Smooth muscle cell (in vitro differentiated cells): ENCODE data around the gene OXER1. TPM values are rescaled to one million over a fixed set of nuclear protein-coding genes. Genes with fewer than 3 reads are reported as not detected.

Experiments
- DNase-seq: peaks from one replicate; lab custom pipeline; 2025; ENCODE audit not compliant: unreplicated experiment; lab: John Stamatoyannopoulos, UW
- H2AFZ ChIP-seq: fragments of 200-600 bp; sonication (generic); 2 replicates; pipeline ENCODE4 v1.6.0; 2016; ENCODE audit warnings: antibody characterized with exemption, low read depth, mild to moderate bottlenecking
- H3F3A ChIP-seq: fragments of 200-600 bp; sonication (generic); 2 replicates; pipeline ENCODE4 v1.6.0; 2017; ENCODE audit warnings: antibody characterized with exemption, low read depth
- H3K27ac ChIP-seq: fragments of 200-600 bp; sonication (generic); 2 replicates; pipeline ENCODE4 v1.5.1; 2016; ENCODE audit warnings: low read depth, mild to moderate bottlenecking
- H3K27me3 ChIP-seq: fragments of 200-600 bp; sonication (generic); 2 replicates; pipeline ENCODE4 v1.6.1; 2016; ENCODE audit warnings: low read depth, mild to moderate bottlenecking
- H3K36me3 ChIP-seq: fragments of 200-600 bp; sonication (generic); 2 replicates; pipeline ENCODE4 v1.5.1; 2016; ENCODE audit warnings: low read depth
- H3K4me1 ChIP-seq: fragments of 200-600 bp; sonication (generic); 2 replicates; pipeline ENCODE4 v1.5.1; 2016; ENCODE audit warnings: low read depth
- H3K4me2 ChIP-seq: fragments of 200-600 bp; sonication (generic); 2 replicates; pipeline ENCODE4 v1.6.0; 2016; ENCODE audit warnings: mild to moderate bottlenecking
- H3K4me3 ChIP-seq: fragments of 200-600 bp; sonication (generic); 2 replicates; pipeline ENCODE4 v1.5.1; 2016; ENCODE audit warnings: mild to moderate bottlenecking
- H3K79me2 ChIP-seq: fragments of 200-600 bp; sonication (generic); 2 replicates; pipeline ENCODE4 v1.6.0; 2016; ENCODE audit warnings: low read depth, mild to moderate bottlenecking
- H3K9ac ChIP-seq: fragments of 200-600 bp; sonication (generic); 2 replicates; pipeline ENCODE4 v1.6.0; 2016; ENCODE audit warnings: low read depth
- H3K9me3 ChIP-seq: fragments of 200-600 bp; sonication (generic); replicated peaks from 2 replicates; pipeline ENCODE4 v1.5.1; 2016; ENCODE audit warnings: low read depth
- H4K20me1 ChIP-seq: fragments of 200-600 bp; sonication (generic); 2 replicates; pipeline ENCODE4 v1.6.0; 2016; ENCODE audit warnings: low read depth
- WGBS: methylation state at CpG from one replicate; pipeline ENCODE4 v1.1.7; 2016; ENCODE audit warnings: low lambda C conversion rate; 5-methylcytosine and 5-hydroxymethylcytosine counted together
- polyA plus RNA-seq: library from polyadenylated mRNA; unstranded; fragments of >200 nt; fragmentation: Nextera tagmentation; extraction: Ambion mirVana; gene quantifications from 2 replicates; pipeline ENCODE4 v1.2.1, GENCODE V29; 2016
- total RNA-seq: library from RNA; depleted of rRNA; stranded (reverse); fragments of >200 nt; gene quantifications from 2 replicates; pipeline ENCODE4 v1.2.3, GENCODE V29; 2014
- TF ChIP-seq, protein P1 (sequence below): fragments of 200-600 bp; sonication (generic); IDR thresholded peaks from 2 replicates; pipeline ENCODE4 v1.5.1; 2017; ENCODE audit warnings: borderline replicate concordance, mild to moderate bottlenecking, antibody characterized with exemption; ENCODE audit not compliant: insufficient read depth, poor library complexity, severe bottlenecking

The OXER1 gene
- total and polyA plus RNA-seq, 2 experiments from 2014 or later: 2.2 TPM; not detected in 1

DNA sequence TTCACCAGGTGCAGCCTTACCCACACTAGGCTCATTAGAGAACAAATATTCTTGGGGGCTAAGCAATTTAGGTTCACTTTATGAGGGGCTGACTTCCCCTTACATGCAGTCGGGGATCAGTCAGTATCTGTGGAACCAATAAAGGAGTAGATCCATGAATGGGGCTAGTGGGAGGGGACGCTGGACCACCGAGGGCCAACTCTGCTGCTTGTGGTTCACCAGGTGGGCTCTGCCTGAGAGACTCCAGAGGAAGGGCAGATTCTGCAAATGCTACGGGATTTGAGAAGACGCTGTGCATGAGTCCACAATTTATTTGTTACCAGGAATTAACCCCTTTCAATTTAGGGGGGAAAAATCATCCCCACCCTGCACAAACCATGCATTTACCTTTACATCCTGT is 44.4 kb upstream of the OXER1 start:
- no peaks in the 10 kb centered on the region for H3K36me3 ChIP-seq
- H3K27me3 ChIP-seq: no peaks in the 10 kb centered on the region
- H3K4me2 ChIP-seq: no peak overlapping the region
- H3K9ac ChIP-seq: no peak overlapping the region
- no peaks in the 10 kb centered on the region for H3K9me3 ChIP-seq
- H4K20me1 ChIP-seq: no peaks in the 10 kb centered on the region
- H3K27ac ChIP-seq: no peak overlapping the region
- no peaks in the 10 kb centered on the region for H3K79me2 ChIP-seq
- H2AFZ ChIP-seq: no peak overlapping the region
- DNase-seq: no peak
- H3K4me3 ChIP-seq: no peak overlapping the region
- peaks cover 6% of the 10 kb centered on the region for H3K4me1 ChIP-seq
- no peaks in the 10 kb centered on the region for H3F3A ChIP-seq
- TF ChIP-seq, protein P1, sequence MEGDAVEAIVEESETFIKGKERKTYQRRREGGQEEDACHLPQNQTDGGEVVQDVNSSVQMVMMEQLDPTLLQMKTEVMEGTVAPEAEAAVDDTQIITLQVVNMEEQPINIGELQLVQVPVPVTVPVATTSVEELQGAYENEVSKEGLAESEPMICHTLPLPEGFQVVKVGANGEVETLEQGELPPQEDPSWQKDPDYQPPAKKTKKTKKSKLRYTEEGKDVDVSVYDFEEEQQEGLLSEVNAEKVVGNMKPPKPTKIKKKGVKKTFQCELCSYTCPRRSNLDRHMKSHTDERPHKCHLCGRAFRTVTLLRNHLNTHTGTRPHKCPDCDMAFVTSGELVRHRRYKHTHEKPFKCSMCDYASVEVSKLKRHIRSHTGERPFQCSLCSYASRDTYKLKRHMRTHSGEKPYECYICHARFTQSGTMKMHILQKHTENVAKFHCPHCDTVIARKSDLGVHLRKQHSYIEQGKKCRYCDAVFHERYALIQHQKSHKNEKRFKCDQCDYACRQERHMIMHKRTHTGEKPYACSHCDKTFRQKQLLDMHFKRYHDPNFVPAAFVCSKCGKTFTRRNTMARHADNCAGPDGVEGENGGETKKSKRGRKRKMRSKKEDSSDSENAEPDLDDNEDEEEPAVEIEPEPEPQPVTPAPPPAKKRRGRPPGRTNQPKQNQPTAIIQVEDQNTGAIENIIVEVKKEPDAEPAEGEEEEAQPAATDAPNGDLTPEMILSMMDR: no peak
- 97% methylated on average over 5 of the region's 5 CpGs for WGBS

DNA sequence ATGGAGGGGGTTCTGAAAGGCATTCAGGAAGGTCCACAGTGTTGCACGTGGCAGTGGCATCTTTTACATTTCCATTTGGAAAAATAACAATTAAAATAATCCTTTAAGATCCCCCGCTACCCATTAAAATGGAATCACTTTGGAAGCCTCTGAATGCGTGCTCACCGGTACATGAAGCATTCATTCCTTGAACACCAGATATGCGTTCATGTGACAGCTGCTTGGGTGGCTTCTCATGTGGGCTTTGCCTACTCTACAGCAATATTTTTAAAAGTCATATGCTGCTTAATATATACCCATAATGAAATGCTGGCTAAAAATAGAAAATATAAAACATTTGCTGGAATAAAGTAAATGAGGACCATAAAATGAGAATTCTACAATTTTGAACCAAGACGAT is 42.9 kb upstream of the OXER1 start:
- Histone ChIP-seq H3K27ac (no peak overlapping the region), H2AFZ (no peak overlapping the region), H3K9me3 (no peaks in the 10 kb centered on the region), H3F3A (no peaks in the 10 kb centered on the region), H3K36me3 (no peaks in the 10 kb centered on the region), H3K4me3 (no peak overlapping the region), H4K20me1 (no peaks in the 10 kb centered on the region), H3K4me1 (peaks cover 6% of the 10 kb centered on the region), H3K4me2 (no peak overlapping the region), H3K27me3 (no peaks in the 10 kb centered on the region), H3K79me2 (no peaks in the 10 kb centered on the region), H3K9ac (no peak overlapping the region)
- TF ChIP-seq, protein P1: no peak
- 92% methylated on average over 6 of the region's 6 CpGs for WGBS
- no peak for DNase-seq

DNA sequence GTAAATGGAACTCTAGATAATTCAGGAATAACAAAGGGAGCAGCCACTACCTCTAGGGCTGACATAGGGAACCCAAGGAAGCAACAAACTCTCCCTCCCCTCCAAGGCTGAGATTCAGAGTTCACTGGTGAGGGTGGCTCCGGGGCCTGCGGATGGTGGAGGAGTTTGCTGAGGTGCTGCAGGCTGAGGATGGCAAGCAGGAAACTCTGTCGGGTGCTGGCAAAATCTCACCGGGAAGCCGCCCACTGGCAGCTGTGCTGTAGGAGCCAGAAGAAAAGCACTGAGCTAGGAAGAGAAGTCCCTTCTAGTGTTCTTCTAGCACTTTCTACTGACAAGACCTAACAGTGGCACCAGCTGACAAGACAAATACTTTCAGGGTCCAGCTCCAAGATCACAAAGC is 41.0 kb upstream of the OXER1 start:
- no peaks in the 10 kb centered on the region for H4K20me1 ChIP-seq
- TF ChIP-seq, protein P1: no peak
- 74% methylated on average over 5 of the region's 5 CpGs for WGBS

DNA sequence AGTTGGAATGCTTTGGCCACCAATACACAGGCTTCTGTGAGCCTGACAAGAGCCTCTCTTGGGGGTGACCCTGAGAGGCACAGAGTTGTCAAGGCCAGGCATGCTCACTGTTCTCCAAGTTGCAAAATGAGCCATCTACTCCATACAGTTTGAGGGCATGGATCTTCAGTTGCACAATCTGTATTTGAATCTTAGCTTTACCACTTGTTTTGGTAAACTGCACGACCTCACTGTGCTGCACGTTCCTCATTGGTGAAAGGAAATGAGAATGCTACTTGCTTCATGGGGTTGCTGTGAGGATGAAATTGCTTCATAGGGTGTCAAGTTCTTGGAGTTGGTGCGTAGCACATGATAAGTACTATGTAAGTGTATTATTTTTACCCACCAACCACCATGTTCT is 40.4 kb upstream of the OXER1 start:
- WGBS: 93% methylated on average over 3 of the region's 3 CpGs

More for the DNA sequence above, 41.0 kb upstream of the OXER1 start:
- peaks cover 6% of the 10 kb centered on the region for H3K4me1 ChIP-seq
- H3K27me3 ChIP-seq: no peaks in the 10 kb centered on the region
- no peak for DNase-seq
- H3F3A ChIP-seq: no peaks in the 10 kb centered on the region
- no peak overlapping the region for H3K27ac ChIP-seq
- no peak overlapping the region for H3K4me2 ChIP-seq
- no peaks in the 10 kb centered on the region for H3K79me2 ChIP-seq
- H3K36me3 ChIP-seq: no peaks in the 10 kb centered on the region
- H2AFZ ChIP-seq: no peak overlapping the region
- H3K4me3 ChIP-seq: no peak overlapping the region
- no peak overlapping the region for H3K9ac ChIP-seq
- H3K9me3 ChIP-seq: no peaks in the 10 kb centered on the region

More for the DNA sequence above, 40.4 kb upstream of the OXER1 start:
- Histone ChIP-seq H3K4me3 (no peak overlapping the region), H3K4me2 (no peak overlapping the region), H3K9me3 (no peaks in the 10 kb centered on the region), H3K27me3 (no peaks in the 10 kb centered on the region), H3K79me2 (no peaks in the 10 kb centered on the region), H3K9ac (no peak overlapping the region), H3K36me3 (no peaks in the 10 kb centered on the region), H3K4me1 (peaks cover 4% of the 10 kb centered on the region), H3F3A (no peaks in the 10 kb centered on the region), H3K27ac (no peak overlapping the region), H2AFZ (no peak overlapping the region), H4K20me1 (no peaks in the 10 kb centered on the region)
- no peak for DNase-seq
- TF ChIP-seq, protein P1: no peak
